DMS53 treated with DMSO at 0.1 percent for 48 hours (cell line): Measurements from ENCODE around the gene HOXC11.

Source experiments
- DNase-seq: peaks from one replicate; lab custom pipeline; 2025; ENCODE audit not compliant: unreplicated experiment; lab: John Stamatoyannopoulos, UW

Gene HOXC11

GRCh38 chr12:54009171-54010052, 36.5 kb downstream of the HOXC11 start:
- DNase-seq, result no peak

DNA sequence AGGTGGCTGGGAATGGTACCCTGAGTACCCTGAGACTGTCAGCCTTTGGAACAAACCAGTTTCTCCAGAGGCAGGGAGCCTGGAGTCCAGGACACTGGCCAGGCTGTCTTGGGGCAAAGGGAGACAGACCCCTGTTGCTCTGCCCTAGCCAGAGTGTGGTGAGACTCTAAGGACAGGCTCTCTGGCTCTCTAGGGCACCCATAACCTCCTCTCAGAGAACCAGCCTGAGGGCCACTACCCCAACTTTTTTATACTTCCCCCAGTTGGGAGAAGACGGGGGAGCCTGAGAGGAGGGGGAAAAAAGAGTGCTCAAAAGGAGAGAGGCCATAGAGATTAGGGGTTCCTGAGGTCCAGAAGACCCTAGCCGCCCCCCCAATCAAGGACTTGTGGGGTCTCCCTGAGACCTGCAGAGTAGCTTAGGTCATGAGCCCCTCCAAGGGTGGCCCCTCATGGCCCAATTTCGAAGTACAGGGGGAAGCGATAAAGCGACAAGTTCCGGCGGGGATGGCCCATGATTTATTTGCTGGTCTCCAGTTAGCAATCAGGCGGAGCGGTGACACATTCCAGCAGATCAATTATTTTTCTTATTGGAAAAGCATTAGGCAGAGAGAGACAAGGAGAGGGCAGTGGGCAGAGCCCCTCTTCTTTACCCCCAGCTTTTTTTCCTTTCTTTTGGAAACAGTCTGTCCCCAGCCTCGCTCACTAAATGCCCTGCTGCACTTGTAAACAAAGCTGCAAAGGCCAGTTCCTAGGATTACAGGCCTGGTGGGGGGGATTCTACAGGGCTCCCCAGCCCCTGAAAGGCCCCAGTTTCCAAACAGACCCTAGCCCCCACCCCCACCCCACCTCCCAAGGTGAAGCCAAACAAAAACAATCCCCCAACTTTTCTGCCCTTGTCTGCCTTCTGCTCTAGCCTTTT, 37.4 kb downstream of the HOXC11 start:
- no peak for DNase-seq

- DNase-seq, result no peak
Measured at GRCh38 chr12:54010972-54011664, 38.2 kb downstream of the HOXC11 start.

DNA sequence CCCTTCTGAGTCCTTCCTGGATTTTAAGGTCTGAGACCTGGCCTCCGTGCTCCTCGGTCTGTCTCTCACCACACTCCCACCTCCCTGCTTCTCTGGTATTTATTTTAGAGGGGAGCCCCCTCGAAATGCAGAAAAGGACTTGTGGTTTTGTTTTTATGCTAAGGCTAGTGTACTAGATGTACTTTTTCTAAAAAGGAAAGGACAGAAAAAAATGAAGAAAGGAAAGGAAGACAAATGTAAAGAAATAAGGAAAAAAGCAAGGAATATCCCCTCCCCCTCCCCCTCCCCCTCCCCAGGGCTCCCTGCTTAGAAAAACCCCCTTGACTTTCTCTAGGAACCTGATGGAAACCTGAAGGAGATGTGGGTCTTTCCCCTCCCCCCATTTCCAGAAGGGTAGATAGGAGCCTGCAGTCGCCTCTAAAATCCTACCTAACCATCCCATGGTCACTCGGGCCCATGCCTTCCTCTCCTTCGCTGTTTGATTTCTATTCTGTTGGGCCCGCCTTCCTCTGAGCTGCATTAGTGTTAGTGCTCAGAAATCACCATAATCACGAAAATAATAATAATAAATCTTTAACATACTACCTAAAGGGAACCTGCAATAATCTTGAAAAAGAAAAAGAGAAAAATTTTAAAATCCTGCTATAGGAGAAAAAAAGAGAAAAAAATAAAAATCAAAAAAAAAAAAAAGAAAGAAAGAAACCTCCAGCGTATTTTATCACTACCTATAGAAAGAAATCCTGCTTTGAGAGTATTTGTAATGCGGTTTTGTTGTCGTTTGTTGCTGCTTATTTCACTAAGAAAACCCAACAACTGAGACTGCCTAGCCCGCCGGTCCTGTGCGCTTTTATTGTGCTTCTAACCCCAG, 39.0 kb downstream of the HOXC11 start:
- DNase-seq, result no peak

- DNase-seq, result no peak
Measured at GRCh38 chr12:54012631-54013409, 39.9 kb downstream of the HOXC11 start.

DNA sequence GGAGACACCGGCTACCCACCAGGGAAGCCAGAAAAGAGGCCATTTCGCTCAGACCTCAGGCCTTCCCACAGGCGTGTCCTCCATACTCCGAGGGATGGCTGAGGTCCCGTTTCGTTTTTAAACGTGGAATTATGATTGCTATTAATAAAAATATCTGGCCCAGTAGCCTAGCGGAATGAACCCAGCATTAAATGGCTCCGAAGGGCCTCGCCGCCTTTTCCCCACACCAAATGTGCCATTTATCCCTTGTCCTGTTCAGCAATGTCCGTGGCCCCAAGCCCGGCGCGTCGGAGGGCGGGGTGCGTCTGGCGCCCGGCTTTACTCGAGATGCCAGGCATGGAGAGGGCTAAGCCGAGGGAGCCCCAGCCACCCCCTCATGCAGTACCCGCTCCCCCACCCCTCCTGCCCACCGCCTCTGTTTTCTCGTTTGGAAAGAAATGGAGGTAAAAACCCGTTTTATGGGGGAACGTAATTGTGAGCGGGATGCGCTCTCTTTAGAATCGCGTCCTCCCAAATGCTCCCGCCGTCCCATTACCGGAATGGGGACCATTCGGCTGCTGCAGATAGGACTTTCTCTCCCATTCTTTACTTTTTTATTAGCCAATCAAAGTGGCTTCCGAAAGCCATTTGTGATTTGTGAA, 41.6 kb downstream of the HOXC11 start:
- DNase-seq, result no peak

- DNase-seq, result no peak
Measured at GRCh38 chr12:54015018-54015931, 42.3 kb downstream of the HOXC11 start.

DNA sequence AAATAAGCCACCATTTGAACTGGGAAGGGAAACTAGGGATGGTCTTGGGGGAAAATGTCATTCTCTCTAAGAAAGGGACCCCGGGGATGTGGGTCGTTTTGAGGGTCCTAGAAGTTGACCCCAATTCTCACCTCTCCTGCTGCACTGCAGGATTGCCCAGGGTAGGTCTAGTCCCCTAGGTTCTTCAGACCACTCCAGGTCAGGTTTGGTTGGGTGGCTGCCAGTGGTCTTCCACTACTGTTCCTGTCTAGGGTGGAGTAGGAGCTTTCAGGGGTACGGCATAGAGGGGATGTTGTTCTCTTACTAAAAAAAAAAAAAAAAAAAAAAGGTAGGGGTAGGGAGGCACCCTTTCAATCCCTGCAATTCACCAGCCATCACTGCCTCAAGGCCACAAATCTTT, 43.1 kb downstream of the HOXC11 start:
- DNase-seq, result no peak

GRCh38 chr12:54016478-54016964, 43.6 kb downstream of the HOXC11 start:
- no peak for DNase-seq

DNA sequence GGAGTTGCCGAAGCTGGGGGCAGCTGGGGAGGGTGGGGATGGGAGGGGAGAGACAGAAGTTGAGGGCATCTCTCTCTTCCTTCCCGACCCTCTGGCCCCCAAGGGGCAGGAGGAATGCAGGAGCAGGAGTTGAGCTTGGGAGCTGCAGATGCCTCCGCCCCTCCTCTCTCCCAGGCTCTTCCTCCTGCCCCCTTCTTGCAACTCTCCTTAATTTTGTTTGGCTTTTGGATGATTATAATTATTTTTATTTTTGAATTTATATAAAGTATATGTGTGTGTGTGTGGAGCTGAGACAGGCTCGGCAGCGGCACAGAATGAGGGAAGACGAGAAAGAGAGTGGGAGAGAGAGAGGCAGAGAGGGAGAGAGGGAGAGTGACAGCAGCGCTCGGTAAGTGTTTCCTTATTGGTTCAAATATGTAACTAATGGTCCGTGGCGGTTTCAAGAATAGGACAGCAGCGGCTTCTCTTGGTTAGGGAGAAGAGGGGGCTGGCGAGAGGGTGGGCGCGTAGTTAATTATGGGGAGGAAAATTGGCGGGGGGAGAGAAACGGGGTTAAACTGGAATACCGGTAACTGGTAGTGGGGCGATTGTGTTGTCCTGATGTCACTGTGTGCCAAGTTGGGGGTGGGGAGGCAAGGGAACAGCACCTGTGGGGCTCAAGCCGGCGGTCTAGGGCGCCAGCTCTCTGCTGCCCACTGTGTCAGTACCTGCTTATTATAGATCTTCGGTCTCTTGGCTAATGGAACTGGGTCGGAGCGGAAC, 44.3 kb downstream of the HOXC11 start:
- DNase-seq, result peak; percentile 67

DNA sequence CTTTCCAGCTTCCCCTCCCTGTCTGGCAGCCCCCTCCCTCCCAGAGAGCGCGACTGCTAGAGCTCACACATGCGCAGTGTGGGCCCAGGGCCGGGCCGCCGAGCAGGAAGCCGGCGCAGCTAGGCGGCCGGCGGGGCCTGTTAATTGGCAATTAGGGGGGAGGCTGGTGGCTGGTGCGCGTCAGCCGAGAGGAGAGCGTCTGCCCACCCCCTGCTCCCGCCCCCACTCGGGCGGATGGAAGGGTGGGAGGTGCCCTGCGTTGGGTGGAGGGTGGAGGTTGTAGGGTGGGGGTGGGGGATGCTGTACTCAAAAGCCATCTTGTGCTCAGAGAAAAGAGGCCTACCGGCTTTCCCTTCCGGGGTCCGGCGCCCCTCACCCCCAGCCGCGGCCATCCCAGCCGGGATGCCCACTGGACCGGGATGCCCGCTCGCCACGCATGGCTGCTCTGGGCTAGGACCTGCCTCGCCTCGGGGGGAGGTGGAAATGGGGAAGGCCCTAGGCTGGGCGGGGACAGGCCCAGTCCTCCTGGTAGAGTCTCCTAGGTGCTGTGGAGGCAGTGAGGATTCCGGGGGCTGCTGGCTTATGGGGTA, 45.0 kb downstream of the HOXC11 start:
- DNase-seq, result peak; percentile 67

DNA sequence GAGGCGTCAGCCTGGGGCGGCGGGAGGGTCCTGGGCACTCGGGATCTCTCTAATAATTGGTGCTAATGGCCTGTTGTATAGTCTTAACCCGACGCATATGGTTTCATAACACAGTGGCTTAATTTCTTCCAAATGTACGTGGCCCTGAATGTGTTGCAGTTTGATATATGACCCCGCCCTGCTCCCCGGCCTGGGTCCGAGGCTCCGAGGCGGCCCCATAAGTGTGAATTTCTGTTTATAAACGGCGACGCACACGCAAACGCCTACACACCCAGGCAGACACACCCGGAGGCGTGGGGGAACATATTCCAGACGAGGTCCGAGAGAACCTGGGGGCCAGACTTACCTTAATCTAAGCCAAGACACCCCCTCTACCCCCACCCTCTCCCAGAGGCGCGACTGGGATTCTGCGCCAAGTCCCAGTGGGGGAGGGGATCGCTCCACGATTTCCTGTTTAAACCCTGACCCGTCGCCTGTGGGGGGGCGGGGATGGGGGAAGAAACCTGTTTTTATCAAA, 45.6 kb downstream of the HOXC11 start:
- DNase-seq, result no peak

- no peak for DNase-seq
Measured at GRCh38 chr12:54019091-54019811, 46.3 kb downstream of the HOXC11 start.

DNA sequence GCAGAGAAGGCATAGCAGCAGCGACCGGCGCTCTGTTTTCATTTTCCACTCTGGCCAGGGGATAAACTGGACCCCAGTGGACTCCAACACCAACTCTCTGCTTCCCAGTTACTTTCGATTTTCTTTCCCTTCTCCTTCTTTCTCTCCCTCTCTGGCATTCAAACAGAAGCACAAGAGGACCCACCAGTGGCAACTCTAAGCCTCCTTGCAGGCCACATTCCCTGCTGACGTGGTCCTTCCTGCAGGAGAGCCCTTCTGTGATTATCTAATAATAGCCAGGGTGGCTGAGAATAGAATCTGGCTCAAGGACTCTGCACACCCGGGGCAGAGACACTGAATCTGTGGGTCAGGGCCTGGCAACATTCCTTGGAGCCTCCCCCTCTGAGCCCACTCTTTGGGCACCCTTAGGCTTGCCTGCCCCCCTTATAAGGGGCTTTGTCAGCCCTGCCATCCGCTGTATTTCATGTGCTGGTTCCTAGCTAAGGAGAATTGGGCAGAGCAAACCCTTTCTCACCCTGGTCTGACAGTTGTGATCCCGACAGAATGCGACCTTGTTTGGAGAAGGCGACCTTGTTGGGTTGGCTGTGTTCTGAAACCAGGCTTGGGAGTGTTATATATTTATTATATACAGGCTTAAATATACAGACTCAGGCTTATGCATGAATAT, 47.1 kb downstream of the HOXC11 start:
- no peak for DNase-seq
